ENCODE results near the gene CTDNEP1. TPM values are rescaled to one million over a fixed set of nuclear protein-coding genes. Genes with fewer than 3 reads are reported as not detected.

Gene CTDNEP1
- total RNA-seq, 1 donor from 2014 or later: 141 TPM

DNA sequence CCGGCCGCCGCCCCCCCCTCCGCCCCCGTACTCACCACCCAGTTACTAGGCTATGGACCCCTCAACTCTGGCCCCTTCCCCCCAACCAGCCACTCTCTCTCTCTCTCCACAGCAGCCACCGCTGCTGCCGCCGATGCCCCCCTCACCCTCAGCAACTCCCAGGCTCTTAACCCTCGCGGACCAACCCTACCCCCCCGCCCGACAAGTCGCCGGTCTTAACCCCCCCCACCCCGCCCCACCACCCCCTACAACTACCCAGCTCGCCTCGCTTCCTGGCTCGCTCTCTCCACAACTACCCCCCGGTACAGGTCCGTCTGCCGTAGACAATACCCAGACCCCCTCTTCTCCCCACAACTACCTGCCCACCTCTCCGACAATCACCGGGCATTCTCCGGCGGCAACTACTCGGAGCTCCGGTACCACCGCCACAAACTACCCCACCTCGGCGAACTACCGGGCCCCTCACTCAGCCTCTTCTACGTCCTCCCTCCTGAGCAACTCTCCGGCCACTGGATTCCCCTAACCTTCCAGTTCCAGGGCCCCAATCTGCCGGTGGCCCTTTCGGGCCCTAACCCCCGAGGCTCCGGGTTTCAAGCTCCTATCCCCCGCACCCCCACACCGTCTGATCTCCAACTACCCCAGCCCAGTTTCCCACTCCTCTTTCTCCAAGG lies 13.0 kb downstream of the CTDNEP1 start:
- peaks cover 33% of the 10 kb centered on the region for H3K4me1 ChIP-seq
- H3K4me3 ChIP-seq: peak overlapping the region; percentile 94
- no peaks in the 10 kb centered on the region for H3K27me3 ChIP-seq
- peaks cover 35% of the 10 kb centered on the region for H3K36me3 ChIP-seq
- no peaks in the 10 kb centered on the region for H3K9me3 ChIP-seq
- ATAC-seq: no peak
- intact Hi-C loops (cut with DNase I): no loop called here
- TF ChIP-seq, protein P1, sequence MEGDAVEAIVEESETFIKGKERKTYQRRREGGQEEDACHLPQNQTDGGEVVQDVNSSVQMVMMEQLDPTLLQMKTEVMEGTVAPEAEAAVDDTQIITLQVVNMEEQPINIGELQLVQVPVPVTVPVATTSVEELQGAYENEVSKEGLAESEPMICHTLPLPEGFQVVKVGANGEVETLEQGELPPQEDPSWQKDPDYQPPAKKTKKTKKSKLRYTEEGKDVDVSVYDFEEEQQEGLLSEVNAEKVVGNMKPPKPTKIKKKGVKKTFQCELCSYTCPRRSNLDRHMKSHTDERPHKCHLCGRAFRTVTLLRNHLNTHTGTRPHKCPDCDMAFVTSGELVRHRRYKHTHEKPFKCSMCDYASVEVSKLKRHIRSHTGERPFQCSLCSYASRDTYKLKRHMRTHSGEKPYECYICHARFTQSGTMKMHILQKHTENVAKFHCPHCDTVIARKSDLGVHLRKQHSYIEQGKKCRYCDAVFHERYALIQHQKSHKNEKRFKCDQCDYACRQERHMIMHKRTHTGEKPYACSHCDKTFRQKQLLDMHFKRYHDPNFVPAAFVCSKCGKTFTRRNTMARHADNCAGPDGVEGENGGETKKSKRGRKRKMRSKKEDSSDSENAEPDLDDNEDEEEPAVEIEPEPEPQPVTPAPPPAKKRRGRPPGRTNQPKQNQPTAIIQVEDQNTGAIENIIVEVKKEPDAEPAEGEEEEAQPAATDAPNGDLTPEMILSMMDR (IDR thresholded peaks at IDR 0.05): no peak
- peak; percentile 73 for DNase-seq
- peak overlapping the region; percentile 88 for H3K27ac ChIP-seq

DNA sequence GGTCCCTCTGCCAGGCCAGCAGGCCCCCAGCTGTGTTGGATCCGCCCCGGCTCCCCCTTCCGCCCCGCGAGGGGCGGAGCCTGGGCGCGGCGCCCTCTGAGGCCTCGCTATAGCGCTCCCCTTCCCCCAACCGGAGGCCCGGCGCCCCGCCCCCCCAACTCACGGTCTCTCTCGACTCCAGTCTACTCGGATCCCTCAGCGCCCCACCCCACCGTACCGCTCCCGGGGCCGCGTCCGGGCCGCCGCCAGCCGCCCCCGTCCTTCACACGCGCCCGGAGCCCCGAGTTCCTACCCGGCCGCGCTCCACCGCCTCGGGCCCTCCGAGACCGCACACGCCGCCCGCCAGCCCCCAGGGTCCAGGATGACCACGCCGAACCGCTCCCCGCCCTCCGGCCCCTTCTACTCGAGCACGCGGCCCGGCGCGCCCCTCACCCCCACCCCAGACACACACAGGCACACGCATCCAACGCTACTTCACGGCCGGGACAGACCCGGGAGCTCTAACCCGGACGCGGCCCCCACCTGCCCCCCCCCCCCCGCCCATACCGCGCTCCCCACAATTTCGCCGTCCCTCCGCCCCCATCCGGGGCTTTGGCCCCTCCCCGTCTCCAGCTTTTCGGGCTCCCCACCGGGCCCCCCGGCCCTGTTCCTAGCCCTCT lies 13.6 kb downstream of the CTDNEP1 start:
- peaks cover 33% of the 10 kb centered on the region for H3K36me3 ChIP-seq
- H3K27ac ChIP-seq: peak overlapping the region; percentile 88
- H3K4me1 ChIP-seq: peaks cover 34% of the 10 kb centered on the region
- H3K9me3 ChIP-seq: no peaks in the 10 kb centered on the region
- DNase-seq (peak; percentile 94), ATAC-seq (peak; percentile 37)
- intact Hi-C loops (cut with DNase I): no loop called here
- H3K27me3 ChIP-seq: no peaks in the 10 kb centered on the region
- TF ChIP-seq, protein P1 (IDR thresholded peaks at IDR 0.05): no peak
- H3K4me3 ChIP-seq: peak overlapping the region; percentile 94

DNA sequence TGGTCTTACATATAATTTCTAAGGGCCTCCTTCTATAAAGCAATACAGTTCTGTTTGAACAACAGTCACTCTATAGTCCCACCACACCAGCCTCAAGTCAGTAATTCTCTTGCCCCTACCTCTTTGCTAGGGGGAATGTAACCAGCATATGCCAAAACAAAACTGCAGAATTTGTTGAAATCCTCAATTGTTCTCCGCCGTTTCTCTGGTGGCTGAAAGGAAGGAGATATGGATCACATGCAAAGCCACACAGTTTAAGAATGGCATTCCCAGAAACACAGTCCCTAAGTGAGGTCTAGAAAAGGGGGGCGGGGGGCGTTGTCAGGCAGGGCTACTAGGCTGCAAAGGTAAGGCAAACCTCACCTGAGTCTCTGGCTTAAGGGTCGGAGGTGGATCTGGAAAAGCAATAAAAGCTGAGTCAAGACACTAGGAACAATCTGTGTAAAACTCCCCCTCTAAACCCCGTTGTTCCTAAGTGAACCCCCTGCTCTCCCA lies 14.2 kb downstream of the CTDNEP1 start:
- intact Hi-C loops (cut with DNase I): no loop called here
- no peak for ATAC-seq
- H3K4me1 ChIP-seq: peaks cover 40% of the 10 kb centered on the region

DNA sequence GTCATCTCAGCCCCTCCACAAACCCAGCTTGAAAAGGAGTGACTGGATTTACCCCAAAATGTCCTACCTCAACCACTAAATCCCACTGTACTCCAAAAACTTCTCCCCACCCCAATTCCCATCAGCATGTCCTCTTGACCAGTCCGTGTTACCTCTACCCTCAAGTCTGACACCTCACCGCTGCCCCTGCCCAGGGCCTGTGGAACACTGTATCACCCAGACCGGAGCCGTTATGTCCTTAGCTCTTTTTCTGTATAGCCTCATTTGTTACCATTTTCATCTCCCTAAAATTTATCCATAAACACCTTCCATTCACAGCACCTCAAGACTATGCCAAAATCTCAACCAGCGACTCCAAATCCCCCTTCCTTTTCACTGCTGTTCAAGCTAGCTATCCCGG lies 14.7 kb downstream of the CTDNEP1 start:
- TF ChIP-seq, protein P1 (IDR thresholded peaks at IDR 0.05): no peak
- peak overlapping the region; percentile 94 for H3K4me3 ChIP-seq
- no peaks in the 10 kb centered on the region for H3K27me3 ChIP-seq
- H3K9me3 ChIP-seq: no peaks in the 10 kb centered on the region
- intact Hi-C loops (cut with DNase I): no loop called here
- DNase-seq: peak; percentile 41
- peaks cover 45% of the 10 kb centered on the region for H3K4me1 ChIP-seq
- peaks cover 33% of the 10 kb centered on the region for H3K36me3 ChIP-seq
- ATAC-seq: no peak
- H3K27ac ChIP-seq: no peak overlapping the region

More for the DNA sequence above, 14.2 kb downstream of the CTDNEP1 start:
- Histone ChIP-seq H3K9me3 (no peaks in the 10 kb centered on the region), H3K4me3 (peak overlapping the region; percentile 94), H3K27ac (peak overlapping the region; percentile 88), H3K36me3 (peaks cover 33% of the 10 kb centered on the region), H3K27me3 (no peaks in the 10 kb centered on the region)
- TF ChIP-seq, protein P1 (IDR thresholded peaks at IDR 0.05): no peak
- no peak for DNase-seq

DNA sequence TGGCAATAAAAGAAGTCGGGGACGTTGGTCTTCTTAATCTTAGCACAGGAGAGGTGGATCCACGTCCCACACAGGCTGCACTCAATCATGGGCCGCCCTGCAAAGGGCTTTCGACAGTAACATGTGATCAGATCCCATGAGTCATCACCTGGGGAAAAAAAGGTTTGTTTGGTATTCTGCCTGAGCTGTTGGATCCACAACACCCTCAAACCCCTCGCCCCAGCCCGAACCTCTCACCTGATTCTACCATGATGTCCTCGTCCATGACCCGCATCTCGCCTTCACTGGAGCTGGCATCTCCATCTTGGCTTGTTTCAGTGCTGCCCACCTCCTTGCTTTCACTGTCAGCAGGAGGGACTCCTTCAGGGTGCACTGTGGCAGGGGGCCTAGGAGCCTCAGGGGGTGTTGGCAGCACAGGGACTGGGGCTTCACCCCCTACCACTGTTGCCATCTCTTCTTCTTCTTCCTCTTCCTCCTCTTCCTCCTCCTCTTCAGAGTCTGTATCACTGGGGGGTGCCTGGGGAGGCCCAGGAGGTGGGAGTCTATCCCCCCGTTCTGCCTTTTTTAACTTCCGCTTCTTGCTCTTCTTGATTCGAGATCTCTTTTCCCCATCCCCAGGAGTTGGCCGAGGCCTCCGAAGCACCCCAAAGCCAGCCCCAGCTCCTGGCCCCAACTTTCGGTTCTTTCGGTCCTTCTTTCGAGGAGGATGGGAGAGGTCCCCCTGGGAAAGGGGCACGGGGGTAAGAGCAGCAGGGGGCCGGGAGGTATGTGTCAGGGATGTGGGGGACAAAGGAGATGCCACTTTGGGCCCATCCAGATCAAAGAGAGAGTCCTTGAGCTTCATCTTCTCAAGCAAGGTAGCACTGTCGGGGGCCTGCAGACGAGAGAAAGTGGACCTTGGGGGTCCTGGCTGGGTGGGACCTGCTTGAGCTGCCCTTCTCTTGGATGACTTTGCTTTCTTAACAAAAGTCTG lies 15.6 kb downstream of the CTDNEP1 start:
- peaks cover 40% of the 10 kb centered on the region for H3K4me1 ChIP-seq
- TF ChIP-seq, protein P1 (IDR thresholded peaks at IDR 0.05): no peak
- intact Hi-C loops (cut with DNase I): no loop called here
- H3K27ac ChIP-seq: no peak overlapping the region
- no peaks in the 10 kb centered on the region for H3K27me3 ChIP-seq
- no peak overlapping the region for H3K4me3 ChIP-seq
- peaks cover 29% of the 10 kb centered on the region for H3K36me3 ChIP-seq
- DNase-seq (no peak), ATAC-seq (no peak)
- H3K9me3 ChIP-seq: no peaks in the 10 kb centered on the region
